ENCODE data around the gene CBX4.

Gene CBX4

DNA sequence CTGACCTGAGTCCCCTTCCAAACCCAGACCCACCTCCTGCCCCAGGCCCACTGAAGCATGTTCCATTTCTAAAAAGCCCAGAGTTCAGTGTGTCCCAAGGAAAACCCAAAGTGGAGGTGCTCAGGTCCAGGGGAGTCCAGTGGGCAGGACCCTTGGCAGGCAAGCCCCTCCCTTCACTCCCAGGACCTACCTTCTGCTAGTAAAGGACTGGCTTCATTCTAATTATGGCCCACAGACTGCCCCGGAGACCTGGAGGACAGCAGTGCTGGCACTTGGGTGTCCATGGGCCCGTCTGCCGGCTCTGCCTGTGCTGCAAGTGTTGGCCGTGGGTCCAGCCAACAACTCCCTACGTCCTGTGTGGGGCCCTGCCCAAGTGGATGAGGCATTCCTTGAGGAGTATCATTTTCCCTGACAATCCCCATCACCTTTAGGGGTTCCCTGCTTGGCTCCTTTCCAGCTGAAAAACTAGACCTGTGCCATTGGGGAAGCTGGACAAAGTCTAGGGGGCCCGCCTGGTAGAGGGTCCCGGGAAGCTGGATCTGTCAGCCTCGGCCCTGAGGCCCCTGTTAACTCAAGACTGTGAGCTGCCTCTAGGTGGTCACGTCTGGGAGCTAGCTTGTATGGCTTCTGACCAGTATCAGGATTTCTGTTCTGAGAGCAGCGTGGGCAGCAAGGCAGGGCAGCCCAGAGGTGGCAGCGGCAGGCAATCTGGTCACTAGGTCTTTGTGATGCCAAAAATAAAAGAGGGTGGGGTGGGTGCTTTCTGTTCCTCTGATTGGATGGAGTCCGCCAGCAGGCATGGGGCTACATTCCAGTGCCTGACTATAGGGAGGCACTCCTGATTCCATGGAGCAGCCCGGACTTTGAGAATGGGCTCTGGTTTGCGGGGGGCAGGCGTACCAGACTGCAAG, 53.1 kb downstream of the CBX4 start:
- no peak for DNase-seq

- DNase-seq: no peak
These were observed 54.0 kb downstream of the CBX4 start for GRCh38 chr17:79785017-79785899.

DNA sequence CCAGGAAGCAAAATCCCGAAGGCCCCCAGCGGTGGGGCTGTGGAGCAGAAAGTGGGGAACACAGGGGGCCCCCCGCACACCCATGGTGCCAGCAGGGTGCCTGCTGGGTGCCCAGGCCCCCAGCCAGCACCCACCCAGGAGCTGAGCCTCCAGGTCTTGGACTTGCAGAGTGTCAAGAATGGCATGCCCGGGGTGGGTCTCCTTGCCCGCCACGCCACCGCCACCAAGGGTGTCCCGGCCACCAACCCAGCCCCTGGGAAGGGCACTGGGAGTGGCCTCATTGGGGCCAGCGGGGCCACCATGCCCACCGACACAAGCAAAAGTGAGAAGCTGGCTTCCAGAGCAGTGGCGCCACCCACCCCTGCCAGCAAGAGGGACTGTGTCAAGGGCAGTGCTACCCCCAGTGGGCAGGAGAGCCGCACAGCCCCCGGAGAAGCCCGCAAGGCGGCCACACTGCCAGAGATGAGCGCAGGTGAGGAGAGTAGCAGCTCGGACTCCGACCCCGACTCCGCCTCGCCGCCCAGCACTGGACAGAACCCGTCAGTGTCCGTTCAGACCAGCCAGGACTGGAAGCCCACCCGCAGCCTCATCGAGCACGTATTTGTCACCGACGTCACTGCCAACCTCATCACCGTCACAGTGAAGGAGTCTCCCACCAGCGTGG, 54.8 kb downstream of the CBX4 start:
- no peak for DNase-seq

DNA sequence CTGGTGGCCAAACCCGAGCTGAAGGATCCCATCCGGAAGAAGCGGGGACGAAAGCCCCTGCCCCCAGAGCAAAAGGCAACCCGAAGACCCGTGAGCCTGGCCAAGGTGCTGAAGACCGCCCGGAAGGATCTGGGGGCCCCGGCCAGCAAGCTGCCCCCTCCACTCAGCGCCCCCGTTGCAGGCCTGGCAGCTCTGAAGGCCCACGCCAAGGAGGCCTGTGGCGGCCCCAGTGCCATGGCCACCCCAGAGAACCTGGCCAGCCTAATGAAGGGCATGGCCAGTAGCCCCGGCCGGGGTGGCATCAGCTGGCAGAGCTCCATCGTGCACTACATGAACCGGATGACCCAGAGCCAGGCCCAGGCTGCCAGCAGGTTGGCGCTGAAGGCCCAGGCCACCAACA, 55.3 kb downstream of the CBX4 start:
- no peak for DNase-seq

Measured in activated CD4-positive, alpha-beta T cell treated with anti-CD3 and anti-CD28 coated beads for 1 hour (primary cell).